GM18498 (cell line): Measurements from ENCODE around the gene SYTL2.

Source experiments
- ATAC-seq: cut with Tn5 transposase; IDR thresholded peaks from one replicate; pipeline ENCODE4 v1.9.1; 2021; ENCODE audit warnings: mild to moderate bottlenecking, moderate library complexity; ENCODE audit not compliant: unreplicated experiment

Gene SYTL2

DNA sequence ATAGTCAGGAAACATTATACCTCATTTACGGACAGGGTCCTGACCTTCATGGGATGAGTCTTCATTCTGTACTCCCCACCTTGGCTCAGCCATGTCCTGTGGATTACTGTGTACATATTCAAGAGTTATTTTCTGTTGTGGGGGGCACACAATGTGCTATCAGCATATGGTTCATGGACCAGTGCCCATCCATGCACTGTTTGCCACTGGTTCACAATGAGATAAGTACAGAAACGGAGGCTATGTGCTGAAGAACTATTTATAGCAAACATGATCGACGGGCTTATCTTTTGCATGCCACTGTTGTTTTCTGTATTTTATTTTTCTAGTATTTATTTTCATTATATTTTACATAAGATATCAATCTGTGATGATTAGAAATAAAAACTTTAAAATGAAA is 68.6 kb downstream of the SYTL2 start:
- ATAC-seq, result no peak

DNA sequence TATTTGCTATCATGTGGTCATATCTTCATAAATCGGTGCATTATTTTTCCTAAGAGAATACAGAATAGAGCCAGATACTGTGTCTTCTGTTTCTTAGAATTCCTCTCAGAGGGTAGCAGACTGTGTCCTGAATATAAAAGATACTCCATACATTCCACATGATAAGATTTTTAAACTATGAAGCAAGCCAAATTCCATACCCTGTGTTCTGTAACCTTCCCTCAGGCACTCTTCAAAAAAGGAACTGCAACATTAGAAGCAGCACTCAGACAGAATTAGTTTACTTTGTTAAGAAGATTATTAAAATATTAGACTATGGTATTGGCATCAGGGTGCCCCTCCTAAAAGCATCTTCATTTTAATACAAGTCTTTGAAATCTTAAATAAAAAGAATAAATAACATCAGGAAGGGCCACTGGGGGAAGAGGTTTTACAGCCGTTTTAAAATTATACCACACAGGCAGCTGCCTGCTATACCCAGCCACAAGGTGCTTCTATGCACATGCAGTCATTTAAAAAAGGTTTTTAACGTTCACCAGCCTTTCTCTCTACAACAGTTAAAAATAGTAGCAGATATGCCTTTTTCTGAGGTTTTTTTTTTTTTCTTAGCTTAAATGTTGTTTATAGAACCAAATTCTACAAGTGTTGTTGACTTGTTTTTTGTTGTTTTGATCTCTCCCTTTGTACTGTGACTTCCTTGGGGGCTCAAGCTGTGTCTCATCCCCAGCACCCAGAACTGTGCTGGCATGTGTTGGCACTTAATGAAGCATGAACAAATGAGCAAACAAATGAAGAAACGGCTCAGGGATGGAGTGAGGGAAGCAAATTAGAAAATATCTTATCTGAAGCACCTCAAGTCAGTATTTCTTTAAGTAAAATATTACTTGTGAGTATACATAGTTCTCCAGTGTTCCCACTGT is 70.2 kb downstream of the SYTL2 start:
- no peak for ATAC-seq

DNA sequence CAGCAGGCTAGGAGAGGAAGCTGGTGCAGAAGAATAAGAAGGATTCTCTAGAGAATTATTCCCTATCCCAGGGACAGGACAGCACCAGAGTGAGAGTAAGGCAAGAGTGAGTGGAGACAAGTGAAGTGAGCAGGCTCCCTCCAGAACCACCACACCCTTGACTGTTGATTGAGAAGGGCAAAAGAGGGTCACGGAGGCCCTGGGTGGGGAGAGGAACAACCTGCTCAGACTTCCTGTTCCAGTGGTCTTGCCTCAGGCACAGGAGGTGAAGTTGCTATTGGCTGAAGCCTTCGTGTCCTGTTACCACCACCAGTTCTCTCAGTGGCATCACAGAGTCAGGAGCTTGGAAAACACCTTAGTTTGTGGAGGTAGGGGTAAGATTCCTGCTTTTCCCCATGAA is 73.2 kb downstream of the SYTL2 start:
- no peak for ATAC-seq

DNA sequence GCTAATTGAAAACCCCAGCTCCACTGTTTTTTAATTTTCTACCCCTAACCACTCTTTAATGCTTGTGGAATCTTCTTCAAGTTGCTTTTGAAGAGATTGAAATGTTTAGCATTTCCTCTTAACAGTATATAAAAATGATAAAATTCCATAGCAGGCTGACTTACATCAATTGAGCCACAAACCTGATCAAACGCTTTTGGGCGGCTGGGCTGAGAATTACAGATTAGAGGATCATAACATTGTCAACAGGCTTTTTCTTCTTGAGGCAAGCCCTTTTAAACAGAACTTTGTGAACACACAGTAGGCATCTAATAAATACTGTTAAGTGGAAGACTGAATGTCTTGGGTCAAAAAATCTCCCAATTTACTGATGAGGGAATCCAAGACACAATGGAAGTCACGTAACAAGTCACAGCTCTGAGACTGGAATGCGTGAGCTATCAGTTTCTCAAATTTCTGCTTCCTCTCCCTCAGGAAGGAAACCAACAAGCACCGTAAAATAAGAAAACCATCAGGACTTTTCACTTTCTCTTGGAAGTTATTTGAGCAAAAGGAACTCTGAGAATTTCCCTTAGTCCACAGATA is 75.0 kb downstream of the SYTL2 start:
- no peak for ATAC-seq

DNA sequence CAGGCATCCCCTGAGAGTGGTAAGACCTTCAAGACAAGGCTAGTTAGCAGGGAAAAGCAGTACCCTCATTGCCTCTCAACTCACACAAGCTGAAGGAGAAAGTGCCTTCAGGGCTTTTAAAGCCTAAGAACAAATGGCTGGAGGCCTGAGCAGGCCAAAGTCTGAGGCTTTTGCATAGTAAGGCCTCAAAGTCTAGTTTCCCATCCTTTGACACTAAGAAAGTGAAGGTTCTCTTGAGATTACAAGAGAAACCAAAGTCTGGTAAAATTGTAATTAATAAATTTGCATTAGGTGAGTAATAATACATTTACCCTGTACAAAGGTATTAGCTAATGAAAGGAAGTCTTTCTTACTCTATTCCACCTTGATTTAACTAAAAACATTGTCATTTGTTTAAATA is 78.0 kb downstream of the SYTL2 start:
- peak; percentile 60 for ATAC-seq

DNA sequence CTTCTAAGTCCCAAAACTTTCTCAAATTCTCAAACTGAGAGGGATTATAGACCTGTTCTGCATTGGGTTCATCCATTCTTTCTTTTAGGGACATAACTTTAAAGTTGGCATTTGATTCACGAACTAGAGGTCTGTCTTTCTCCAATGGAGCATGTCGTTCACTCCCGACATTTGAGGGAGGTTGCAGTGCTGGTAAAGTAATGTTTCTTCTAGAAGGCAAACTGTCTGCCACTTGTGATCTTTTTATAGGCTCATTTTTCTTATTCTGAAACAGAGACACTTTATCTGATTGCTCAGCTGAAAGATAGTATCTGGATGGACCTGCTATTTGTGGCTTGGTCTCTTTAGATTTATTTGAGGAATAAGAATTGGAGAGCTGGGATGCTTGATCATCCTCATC is 84.6 kb downstream of the SYTL2 start:
- ATAC-seq, result no peak

DNA sequence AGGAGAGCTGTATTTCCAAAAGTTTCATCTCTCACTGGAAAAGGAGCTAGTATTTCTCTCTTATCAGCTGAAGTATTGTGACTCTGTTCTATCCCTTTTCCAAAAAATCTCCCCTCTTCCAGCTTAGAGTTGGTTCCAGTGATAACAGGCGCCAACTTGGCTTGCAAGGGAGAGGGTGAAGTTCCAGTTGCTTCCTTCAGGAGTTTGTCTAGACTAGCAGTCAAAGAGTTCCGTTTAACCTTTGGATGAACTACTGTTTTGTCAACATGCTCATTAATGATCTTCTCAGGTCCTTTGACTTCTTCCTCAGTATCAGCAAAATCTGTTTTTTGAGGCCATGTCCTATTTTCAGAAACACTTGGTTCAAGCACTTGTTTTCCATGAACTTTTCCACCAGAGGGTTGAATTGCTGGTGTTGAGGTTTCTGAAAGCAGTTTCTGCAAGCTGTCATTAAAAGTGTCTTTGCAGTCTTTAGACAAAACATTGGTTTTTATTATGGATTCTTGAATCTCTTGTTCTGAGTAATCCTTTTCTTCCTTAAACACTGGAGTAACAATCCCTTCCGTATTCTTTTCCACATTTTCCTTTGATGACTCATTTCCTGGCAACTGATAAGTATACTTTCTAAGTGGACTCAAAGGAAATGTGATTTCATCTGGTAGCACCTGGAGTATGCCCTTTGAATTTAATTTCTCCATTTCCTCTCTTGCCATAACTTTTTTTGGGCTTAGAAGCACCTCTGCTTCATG is 85.3 kb downstream of the SYTL2 start:
- ATAC-seq, result no peak

DNA sequence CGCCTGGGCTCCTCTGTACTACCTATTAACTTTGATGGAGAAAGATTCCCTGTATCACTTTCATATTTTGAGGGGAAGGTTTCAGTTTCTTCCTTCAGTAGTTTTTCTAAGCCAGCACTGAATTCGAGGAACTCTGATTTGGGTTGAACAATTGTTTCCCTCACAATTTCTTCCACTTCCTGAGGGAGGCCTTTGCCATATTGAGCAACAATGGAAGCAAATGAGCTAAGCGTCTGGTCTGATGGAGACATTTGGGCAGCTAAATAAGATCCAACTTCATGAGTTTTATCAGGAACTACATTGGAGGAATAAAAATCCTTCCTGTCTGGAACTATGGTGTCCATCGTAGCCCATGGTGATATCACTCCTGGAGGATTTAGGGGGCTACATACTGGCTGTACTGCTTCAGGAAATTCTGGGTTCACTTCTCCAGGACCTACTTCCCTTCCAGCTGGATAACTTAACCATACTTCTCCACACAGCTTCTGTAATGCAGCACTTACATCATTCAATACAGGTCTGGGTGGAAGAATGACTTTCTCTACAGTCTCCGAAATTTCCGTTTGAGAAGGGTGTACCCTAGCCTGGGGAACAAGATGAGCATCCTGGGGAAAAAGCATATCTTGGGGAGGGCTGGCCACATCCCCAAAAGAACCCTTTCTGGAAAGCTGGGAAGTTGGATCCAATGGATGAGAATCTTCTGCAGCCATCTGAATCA is 86.0 kb downstream of the SYTL2 start:
- no peak for ATAC-seq

DNA sequence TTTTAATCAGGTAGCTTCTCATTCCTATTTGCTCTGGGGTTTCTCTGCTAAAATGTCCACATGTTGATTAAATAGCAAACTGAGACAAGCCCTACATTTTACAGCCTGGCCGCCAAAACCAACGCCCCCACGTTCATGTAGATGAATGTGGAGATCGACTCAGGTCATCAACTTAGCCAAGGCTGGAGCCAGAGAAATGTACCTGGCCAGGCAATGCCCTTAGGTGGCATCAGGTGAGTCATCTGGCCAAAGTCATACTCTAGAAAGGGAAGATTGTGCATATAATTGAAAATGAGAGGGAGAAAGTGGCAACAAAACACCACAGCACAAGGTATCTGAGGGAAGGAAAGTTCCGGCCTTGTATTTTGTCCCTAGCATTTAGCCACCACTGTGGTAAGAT is 87.9 kb downstream of the SYTL2 start:
- no peak for ATAC-seq

DNA sequence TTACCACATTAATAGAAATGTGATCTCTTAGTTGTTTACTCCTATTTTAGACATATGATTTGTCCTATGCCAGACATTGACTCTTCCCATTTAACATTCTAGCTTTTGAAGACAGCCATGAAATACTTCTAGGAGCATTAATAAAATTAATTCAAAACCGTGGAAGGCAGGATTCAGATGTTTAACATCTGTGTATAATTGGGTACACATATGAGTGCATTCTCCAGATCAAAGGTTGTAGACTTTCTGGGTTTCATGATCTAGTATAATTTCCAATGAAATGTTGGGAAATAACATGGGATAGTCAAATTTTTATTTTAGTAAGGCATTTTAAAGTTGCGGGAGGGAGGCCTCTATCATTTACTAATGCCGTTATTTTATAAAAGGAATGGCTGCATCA is 89.8 kb downstream of the SYTL2 start:
- ATAC-seq, result no peak

DNA sequence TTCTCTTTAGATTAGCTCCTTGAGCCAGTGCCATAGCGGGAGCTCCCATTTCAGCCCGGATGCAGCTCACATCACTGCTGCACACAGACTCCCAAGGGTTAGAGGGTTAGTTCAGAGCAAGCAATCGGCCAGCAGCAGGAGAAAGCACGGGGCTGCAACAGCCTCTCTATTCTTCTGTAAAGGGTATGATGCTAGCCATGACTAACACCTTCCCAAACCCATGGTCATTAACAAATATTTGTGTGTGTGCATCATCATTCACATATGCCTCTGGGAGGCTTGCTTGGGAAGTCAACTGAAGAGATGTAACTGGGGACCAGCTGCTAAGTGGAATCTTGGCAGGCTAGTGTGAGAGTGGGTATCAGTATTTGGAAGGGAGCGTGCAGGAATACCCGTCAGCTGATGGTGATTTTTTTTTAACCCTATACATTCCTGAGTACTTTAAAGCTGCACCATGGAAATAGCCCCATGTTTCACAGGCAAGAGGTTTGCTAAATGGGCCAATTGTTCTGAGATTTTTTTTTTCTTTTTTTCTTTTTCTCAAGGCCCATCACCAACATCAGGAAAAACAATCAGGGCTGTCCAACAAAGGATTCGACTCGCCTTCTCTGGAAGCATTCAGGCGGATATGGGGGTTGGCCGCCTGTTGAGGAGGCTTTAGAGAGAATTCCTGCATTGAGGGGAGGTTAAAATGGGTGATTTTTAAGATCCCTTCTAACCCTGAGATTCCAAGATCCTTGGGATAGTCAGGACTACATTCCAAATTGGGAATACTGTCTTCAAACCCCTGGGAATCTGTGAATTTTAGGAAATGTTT is 91.7 kb downstream of the SYTL2 start:
- no peak for ATAC-seq

DNA sequence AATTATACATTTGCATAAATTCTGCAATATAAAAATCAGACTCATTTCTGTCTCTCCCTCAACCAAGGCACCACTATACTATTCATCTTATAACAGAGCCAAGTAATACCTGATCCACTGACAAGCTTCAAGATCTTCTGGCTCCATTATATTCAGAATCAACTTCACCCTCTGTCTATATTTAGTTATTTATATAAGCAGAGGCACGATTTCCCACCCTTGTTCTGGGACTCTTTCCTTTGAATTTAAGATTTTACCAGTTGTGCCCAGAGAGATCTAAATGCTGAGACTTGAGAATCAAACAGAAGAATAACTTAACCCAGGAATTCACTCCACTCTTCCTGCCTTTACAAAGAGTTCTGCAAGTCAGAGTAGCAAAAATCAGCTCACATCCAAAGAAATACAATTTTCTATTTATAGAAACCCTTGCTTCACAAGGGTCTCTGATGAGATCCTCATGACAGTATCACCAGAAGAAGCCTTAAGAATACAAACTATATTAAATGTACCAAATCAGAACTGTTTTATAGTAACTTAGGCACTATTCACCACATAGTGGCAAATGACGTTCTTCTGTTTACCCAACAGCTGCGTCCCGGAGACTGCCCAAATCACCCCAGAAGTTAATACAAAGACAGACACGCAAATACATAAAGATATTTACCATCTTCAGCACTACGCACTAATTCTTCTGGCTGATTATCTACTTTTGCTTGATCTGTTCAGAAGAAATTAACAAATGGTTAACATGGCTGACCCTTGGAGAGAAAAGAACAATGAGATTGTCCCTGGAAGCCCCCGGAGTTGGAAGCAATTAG is 92.6 kb downstream of the SYTL2 start:
- no peak for ATAC-seq

DNA sequence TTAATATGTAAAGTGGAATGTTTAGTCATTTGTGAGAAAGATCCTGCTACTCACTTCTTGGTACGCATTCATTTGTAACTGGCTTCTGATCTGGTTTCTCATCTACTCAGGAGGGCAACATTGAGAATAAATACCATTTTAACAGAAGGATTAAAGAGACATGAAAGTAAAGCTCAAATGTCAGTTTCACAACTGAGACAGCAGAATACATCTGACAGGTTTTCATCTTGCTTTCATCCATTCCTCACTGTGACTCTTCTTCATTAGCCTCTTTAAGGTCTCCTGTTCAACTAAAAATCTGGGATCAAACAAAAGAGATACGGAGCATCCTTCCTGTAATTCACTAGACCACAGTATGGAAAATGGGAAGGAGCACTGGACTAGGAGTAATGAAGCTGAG is 93.5 kb downstream of the SYTL2 start:
- no peak for ATAC-seq

DNA sequence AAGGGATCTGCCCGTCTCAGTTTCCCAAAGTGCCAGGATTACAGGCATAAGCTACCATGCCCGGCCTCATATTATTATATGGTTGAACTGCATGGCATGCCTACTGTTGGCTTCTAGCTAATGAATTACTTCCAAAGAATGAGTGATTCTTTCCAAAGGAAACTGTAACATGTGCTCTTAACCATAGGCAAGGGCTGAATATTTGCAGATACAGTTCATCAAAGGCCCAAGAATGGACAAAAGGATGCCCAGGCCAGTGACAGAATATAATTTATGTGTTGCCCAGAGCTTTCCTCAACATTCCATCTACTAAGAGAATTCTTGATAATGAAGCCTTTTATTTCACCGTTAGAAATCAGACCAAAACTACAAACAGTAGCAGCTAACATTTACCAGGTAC is 98.0 kb downstream of the SYTL2 start:
- no peak for ATAC-seq

DNA sequence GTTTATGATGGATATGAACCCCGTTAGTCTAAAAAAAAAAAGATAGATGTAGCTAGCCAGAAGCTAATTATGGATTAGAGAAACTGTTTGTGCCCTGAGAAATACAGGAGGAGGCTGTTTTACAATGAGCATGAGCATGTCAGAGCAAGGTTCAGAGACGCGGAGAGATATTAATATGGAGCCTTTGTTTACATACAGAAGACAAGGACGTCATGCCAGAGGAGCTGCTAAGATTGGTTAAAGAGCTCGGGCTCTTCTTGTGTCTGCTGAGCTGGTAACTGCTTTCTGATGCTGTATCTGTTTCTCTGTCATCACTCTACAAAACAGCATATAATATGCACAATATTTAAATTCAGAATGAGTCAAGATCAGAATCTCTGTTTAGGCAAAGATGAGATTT is 100.0 kb downstream of the SYTL2 start:
- ATAC-seq, result no peak

DNA sequence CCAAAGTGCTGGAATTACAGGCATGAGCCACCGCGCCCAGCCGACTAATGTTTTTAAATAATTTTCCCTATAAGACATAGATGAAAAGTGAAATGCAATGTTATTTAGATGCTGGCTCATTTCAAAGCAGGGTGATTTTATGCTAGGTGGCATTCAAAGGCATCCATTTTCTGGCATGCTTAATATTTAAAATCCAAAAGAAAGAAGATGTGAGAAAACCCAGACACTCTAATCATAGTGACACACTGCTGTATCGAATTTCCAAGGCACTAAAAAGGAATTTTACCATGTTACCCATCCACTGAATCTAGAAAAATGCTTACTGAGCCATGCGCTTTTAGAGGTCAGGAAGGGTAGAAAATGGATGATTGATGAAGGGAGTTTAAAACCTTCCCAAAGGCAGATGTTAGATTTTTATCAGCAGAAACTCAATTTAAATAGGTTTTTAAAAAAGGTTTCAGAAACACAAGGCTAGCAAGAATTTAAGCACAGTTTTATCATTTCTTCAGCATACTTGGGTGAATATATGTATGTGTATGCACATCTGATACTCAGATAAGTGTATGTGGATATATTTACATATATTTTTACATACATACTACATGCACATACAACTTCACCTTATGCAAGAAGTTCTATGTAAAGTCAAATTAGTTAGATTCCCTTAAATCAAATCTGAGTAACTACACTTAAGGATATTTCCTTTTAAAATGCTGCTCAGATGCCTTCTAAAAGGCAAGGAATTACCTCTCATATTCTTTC is 100.8 kb downstream of the SYTL2 start:
- no peak for ATAC-seq

DNA sequence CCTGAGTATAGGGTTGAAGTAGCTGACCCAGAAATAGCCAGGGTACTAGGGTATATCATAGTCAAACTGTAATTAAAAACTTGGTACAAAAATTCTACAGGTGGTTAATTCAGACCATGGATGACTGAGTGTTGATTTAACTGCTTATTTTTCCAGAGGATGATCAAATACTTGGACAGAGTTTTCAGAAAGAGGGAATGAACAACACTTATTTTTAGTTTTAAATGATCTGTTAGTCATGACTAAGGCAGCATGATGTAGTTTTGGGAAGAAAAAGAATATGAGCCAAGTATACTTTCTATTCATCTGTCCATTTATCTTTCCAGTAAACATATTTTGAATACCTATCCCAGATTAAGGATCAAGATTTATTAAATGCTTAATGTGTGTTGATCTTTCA is 105.1 kb downstream of the SYTL2 start:
- no peak for ATAC-seq

DNA sequence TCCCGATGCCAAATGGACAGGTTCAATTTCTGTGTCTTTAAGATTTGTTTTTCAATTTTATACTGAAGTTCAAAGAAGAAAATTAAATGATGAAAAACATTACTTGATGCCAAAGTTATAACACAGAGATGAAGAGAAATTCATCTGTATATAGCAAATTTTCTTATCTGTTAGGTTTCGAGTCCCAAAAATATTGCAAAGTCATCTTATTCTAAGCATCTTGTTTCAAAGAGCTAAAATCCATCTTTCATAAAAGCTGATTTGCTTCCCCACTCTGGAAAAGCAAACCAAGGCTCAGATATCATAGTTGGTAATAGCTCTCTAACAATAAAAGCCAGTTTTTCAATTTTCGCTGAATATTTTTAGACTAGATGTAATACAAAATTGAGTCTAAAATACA is 106.0 kb downstream of the SYTL2 start:
- no peak for ATAC-seq
